ENCODE measurements around the gene METTL8. TPM values are rescaled to one million over a fixed set of nuclear protein-coding genes. Genes with fewer than 3 reads are reported as not detected.

The METTL8 gene
- total and polyA plus RNA-seq, 2 of the 13 experiments (the other 11 are each of a cell fraction or from before 2014, with no cell fraction given) = 18.6 to 68.2 TPM

DNA sequence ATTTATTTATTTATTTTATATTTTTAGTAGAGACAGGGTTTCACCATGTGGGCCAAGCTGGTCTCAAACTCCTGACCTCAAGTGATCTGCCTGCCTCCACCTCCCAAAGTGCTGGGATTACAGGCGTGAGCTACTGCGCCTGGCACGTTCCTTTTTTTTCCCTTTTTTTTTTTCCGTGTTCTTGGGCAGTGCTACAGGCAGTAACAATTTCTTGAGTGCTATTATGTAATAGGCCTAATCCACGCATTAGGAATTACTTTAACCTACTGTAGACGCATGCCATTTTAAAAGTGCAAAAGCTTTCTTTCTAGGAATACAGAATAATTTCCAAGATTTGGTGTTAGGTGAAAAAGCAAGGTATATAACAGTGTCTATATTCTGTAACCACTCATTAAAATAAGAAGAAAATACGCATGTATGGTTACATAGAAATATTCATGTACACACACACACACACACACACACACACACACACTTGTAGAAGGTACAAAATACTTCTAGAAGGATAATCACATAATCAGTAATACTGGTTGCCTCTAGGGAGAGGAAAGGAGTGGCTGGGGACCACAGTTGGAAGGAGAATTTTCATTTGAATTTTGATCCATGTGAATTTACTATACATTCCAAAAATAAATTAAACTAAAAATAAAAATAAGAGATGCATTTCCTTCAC is 92.3 kb downstream of the METTL8 start:
- Histone ChIP-seq H3K4me3 (replicated peaks in 1 of 3; ENCODE audit: insufficient read depth in 1 of 3, low read depth in 2 of 3, low read length in 3 of 3) (no peak overlapping the region), H2AFZ (ENCODE audit: low read length) (no peak overlapping the region), H3K9me3 (ENCODE audit: low read length) (no peaks in the 10 kb centered on the region), H3K9ac (ENCODE audit: insufficient read depth, low read depth, low read length) (no peak overlapping the region), H3K4me1 (ENCODE audit: insufficient read depth, low read length) (0 out of 2 replicates have a peak, but pooled peaks cover 5% of the 10 kb centered on the region), H3K27me3 (ENCODE audit: control insufficient read depth in 1 of 2, insufficient read depth in 2 of 2, low read length in 2 of 2) (no peaks in the 10 kb centered on the region), H3K27ac (ENCODE audit: extremely low read length, insufficient read depth, low read length) (no peak overlapping the region), H3K79me2 (ENCODE audit: insufficient read depth, low read length) (no peaks in the 10 kb centered on the region), H3K4me2 (ENCODE audit: low read depth, low read length) (no peak overlapping the region), H3K36me3 (replicated peaks in 1 of 2; ENCODE audit: control insufficient read depth in 1 of 2, insufficient read depth in 2 of 2, low read length in 2 of 2) (no peaks in the 10 kb centered on the region; a peak in 2 of 5 replicates), H4K20me1 (ENCODE audit: insufficient read depth, low read length) (no peaks in the 10 kb centered on the region; the same call in 1 of the 2 replicates)
- 97% methylated on average over 7 of the region's 7 CpGs for WGBS (ENCODE audit: low lambda C conversion rate)
- FAIRE-seq (no peak), DNase-seq (ENCODE audit: low spot score) (no peak), ATAC-seq (no peak)
- in situ Hi-C loops (cut with HindIII; ENCODE audit: extremely low pct_ligation_motif_present, low pct_unique_long_range_greater_than_20kb) (no loop called here), intact Hi-C loops (cut with micrococcal nuclease; ENCODE audit: unreplicated experiment) (no loop called here)
- ChIA-PET CTCF (ENCODE audit: low intra/inter-chr PET ratio, low total read pairs) (no interaction called here), POLR2A (no interaction called here)
- no peak for TF ChIP-seq NR3C1 (CRISPR knock-in tag; IDR thresholded peaks at IDR 0.05)
- TF ChIP-seq ZNF468 (CRISPR knock-in tag; IDR thresholded peaks at IDR 0.05) = no peak
- TF ChIP-seq, protein P1, sequence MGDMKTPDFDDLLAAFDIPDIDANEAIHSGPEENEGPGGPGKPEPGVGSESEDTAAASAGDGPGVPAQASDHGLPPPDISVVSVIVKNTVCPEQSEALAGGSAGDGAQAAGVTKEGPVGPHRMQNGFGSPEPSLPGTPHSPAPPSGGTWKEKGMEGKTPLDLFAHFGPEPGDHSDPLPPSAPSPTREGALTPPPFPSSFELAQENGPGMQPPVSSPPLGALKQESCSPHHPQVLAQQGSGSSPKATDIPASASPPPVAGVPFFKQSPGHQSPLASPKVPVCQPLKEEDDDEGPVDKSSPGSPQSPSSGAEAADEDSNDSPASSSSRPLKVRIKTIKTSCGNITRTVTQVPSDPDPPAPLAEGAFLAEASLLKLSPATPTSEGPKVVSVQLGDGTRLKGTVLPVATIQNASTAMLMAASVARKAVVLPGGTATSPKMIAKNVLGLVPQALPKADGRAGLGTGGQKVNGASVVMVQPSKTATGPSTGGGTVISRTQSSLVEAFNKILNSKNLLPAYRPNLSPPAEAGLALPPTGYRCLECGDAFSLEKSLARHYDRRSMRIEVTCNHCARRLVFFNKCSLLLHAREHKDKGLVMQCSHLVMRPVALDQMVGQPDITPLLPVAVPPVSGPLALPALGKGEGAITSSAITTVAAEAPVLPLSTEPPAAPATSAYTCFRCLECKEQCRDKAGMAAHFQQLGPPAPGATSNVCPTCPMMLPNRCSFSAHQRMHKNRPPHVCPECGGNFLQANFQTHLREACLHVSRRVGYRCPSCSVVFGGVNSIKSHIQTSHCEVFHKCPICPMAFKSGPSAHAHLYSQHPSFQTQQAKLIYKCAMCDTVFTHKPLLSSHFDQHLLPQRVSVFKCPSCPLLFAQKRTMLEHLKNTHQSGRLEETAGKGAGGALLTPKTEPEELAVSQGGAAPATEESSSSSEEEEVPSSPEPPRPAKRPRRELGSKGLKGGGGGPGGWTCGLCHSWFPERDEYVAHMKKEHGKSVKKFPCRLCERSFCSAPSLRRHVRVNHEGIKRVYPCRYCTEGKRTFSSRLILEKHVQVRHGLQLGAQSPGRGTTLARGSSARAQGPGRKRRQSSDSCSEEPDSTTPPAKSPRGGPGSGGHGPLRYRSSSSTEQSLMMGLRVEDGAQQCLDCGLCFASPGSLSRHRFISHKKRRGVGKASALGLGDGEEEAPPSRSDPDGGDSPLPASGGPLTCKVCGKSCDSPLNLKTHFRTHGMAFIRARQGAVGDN (CRISPR knock-in tag; IDR thresholded peaks at IDR 0.05) = no peak
- BruUV-seq (replicated peaks) = no TSS peak

Data from HepG2 (cell line).